ENCODE data around the gene MAML3.

The MAML3 gene

DNA sequence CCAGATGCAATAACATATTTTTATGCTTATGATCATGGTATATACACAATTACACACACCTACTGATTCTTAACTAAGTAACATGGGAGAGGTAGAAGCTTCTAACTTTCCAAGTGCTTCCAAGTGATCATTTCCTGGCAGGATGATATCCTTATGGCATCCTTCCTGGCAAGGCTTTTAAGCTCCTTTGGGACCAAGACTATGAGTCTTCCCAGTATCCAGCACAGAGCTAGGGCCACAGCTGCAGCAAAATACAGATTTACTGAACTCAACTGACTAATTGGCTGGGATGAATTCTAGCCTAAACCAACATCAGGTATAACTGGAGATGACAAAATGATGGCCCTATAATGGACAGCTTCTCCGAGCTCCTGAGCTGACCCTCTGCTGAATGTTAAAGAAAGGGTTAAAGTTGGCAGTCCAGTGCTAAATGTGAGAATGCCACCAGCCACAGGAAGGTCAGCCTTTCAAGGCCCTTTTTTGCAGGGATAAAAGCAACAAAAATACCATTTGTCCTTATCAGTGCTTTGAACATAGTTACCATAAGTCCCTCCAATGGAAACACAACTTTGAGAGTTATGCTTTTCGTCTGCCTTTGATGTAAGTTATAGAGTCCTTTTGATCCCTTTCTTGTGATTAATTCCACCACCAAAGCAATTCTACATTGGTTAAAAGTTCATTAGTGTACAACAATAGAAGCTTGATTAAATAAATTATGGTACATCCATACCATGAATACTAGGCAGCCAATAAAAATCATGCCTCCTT lies 415.0 kb downstream of the MAML3 start:
- no peak for DNase-seq

DNA sequence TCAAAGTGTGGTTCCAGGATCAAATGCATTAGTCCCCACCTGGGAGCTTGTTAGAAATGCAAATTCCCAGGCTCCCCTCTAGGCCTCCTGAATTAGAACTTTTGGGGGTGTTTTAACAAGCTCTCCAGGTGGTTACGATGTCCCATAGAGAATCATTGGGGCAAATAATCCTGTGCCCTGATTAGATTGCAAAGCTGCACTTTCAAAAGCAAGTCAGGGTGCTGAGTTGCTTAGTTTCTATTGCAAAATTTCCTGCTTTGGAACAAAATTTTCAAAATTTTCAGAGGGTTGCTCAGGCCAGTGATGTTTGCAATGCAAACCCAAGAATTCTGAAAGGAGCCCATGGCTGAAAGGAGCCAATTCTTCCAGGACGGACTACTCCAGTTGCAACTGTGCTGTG lies 417.3 kb downstream of the MAML3 start:
- DNase-seq = no peak

DNA sequence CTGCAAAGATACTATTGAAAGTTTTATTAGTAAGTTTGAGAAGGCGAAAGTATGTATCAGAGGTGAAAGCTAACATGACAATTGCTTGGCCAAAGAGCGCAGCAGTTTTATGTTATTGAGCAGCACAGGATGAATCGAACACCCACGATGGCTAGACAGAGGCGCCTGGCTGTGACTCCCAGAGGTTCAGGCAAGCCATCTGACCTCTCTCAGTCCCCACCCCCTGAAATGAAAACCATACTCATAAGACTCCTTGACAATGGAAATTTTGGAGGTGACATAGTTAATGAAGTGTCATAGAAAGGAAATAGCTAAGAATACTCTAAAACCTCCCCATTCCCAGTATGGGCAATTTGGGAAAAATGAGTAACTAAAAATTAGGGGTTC lies 417.7 kb downstream of the MAML3 start:
- no peak for DNase-seq

DNA sequence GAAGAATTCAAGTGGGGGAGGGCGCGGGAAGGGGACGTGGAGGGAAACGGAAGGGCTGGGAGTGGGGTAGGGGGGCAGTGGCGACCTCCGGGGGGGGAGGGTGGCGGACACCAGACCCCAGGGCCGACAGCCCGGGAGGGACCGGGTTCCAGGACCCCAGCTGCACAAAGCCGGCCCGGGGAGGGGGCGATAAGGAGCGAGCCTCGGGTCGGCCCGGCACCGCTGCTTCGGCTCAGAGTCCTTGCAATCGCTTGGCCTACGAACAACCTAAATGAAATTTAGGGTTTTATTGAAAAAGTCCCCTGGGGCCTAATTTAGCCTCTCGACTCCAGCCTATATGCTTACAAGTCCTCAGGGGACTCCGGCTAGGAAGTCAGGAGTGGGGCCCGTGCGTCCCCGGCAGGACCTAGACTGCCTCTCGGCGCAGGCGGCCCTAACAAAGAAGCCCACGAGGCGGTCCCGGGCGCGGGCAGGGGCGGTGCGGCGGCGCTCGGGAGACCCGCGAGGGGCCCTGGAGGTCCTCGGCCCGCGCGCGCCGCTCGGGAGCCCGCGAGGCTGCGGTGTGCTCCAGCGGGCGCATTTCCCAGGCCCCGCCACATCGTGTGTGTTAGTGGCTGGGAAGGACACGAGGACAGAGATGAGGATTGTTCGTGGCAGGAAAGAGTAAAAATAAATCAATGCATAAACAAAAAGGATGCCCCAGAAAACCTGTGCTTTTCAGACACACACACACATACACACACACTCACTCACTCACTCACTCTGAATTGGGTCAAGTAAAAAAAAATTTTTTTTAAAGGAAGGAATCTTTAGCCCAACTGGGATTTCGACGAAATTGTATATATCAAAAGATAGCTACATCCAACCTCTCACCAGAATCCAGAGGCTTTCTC lies 418.4 kb downstream of the MAML3 start:
- DNase-seq = peak; percentile 92

DNA sequence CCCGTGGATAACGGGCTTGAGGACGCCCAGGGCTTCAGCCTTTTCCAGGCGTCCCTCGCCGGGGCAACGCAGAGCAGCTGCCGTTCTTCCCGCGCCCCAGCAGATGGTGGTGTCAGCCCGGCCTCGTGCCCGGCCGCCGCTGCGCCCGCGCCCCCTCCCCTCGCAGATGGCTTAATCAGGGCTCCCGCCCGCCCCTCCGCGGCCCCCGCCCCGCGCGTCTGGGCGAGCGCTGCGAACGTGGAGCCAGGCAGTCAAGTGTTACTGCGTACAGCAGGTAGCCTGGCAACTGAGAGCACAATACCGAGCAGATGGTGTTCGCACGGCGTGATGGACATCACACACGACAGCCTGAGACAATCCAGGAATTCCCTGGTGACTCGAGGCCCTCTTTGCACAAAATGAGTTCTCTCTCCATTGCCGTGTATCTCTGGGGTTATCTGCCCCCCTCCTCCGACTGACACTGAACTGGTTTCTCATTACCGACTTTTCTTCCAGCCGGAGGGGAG lies 419.1 kb downstream of the MAML3 start:
- peak; percentile 99 for DNase-seq

DNA sequence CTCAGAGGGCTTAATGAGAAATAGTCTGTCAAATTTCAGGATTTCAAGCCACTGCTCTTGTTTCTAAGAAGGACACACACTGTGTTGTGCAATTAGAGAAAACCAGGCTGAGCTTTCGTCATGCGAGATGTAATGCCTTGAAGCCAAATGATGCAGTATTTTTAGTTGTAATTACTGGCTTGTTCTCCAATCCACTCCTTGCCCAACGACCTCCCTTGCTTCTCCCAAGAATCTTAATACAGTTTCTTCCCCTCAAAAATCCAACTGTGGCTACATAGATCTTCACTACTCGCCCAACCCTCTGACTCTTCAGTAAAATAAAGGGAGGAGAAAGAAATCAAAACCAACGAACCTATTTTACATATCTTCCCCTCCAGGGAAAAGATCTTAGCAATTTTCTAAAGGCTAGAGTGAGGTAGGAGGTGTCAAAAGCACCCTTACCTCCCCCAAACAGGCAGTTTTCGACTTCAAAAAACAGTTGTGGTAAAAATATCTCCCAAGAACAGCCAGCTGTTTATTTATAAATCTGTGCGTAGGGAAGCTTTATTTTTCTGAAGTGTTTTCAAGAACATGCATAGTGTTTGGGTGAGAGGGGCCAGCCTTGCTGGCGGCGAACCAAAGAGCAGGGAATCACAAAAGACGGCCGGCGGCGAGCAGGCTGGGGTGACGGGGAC lies 419.6 kb downstream of the MAML3 start:
- peak; percentile 77 for DNase-seq

DNA sequence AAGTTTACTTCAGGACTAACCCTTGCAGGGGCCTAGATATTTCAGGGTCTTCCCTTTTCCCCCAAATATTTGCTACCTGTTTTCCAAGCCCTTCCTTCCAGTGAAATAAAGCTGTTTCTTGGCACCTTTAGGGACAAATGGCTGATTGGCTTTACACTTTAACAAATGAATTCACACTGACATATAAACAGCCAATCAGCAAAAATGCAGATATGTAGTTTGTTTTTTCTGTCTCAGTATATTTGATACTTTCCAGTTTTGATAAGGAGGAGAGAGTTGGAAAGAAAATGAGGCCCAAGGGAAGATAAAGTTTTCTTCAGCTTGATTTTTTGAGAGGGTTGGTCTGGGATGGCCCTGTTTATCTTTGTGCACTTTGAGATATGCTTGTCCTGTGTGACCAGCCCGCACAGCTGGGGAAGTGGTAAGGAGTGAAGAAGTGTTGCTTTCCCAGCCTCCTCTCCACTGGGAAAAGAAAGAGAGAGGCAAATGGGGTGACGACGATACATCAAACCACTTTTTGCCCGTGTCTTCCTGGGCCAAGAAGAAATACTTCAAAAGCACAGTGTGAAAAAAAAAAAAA lies 420.9 kb downstream of the MAML3 start:
- no peak for DNase-seq

DNA sequence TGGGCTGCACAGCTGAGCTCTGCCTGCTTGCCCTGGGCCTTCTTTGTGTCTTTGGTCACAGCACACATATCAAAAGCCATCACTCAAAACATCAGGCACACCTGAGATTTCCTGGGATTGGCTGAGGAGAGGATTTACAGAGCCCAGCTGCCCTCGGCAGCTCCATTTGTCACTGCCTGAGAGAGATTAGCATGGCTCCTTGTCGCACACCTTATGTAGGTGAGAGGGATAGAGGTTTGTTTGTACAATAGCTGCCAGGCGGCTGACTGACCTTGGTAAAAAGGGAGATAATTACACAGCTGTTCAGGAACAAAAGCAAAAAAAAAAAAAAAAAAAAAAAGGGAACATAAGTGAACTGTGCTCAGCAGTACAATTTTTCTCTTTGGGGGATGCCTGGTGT lies 425.1 kb downstream of the MAML3 start:
- no peak for DNase-seq

DNA sequence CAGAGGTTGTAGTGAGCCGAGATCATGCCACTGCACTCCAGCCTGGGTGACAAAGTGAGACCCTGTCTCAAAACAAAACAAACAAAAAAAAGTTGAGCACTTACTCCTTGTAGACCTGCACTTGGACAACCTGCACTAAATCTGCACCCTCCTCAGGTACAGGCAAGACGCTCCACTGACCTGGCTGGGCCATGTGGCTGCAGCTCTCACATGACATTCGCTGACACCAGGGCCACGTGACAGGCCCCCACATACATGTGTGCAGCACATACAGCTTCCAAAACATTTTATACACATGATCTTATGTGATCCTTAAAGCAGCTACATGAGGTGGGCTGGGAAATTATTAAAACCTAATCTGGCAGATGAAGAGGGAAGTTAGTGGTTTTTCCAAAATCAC lies 425.8 kb downstream of the MAML3 start:
- no peak for DNase-seq

DNA sequence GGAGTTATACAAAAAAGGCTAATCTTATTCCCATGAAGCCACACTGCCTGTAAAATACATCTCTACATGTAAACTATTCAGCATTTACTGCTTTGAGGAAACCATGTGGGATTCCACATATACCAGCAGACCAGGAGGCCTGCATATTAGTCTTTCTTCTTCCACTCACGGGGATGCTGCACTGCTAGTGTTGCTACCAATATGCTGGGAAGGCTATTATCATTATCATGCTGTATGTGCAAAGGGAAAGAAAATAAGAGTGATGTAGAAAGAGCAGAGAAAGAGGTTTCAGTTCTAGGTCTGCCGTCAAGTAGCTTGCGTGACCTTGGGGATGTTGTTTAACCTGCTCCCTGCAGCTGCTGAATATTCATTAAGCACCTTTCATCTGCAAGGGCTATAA lies 427.4 kb downstream of the MAML3 start:
- no peak for DNase-seq

DNA sequence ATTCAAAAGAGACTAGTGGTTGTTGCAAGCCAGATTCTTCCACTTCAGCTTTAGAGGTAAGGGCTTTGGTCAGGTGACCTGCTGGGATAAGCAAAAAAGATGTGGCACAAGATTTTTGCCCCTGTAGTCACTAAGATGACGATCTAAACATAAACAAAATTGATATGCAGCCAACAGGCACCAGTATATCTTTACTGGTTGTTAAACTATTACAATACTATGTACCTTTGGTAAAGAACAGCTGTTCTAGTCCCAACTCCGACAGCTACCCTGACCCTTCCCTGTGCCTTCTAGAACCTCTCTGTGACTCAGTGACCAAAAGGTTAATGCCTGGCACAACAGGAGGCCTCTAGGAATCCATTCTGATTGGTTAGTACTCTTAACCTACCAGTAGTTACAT lies 428.7 kb downstream of the MAML3 start:
- DNase-seq = no peak

DNA sequence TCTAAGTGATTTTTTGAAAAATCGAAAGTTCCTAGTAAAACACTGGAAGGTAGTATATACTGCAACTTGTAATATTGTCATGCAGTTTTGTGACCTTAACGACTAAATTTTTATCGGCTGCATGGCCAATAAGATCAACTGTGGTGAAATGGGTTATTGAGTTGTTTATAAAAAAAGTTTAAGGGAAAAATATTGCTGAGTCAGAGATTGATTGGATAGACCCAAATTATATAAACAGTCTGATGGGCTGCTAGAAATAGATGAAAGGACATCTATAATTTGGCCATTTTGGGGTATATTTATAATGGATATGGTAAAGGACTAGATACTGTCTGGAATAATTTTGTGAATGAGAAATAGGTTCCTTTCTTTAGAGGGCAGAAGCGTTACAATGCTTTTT lies 432.2 kb downstream of the MAML3 start:
- no peak for DNase-seq

DNA sequence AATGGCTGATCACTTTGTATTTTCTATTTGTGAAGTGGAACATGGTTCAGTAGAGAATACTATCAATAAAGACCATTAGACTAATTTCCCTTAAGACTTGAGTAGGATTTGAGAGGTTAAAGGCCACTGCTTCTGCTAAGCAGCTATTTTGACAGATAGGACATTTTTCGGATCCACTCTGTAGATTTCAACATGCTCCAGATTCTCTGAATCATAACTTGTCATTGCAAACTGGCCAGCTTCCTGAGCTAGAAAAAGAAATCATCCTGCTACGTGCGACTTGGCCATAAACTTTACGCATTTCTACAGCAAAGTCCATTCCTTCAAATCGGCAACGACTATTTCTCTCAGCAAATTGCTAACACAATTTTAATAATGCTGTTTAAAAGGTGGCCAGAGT lies 433.2 kb downstream of the MAML3 start:
- no peak for DNase-seq

DNA sequence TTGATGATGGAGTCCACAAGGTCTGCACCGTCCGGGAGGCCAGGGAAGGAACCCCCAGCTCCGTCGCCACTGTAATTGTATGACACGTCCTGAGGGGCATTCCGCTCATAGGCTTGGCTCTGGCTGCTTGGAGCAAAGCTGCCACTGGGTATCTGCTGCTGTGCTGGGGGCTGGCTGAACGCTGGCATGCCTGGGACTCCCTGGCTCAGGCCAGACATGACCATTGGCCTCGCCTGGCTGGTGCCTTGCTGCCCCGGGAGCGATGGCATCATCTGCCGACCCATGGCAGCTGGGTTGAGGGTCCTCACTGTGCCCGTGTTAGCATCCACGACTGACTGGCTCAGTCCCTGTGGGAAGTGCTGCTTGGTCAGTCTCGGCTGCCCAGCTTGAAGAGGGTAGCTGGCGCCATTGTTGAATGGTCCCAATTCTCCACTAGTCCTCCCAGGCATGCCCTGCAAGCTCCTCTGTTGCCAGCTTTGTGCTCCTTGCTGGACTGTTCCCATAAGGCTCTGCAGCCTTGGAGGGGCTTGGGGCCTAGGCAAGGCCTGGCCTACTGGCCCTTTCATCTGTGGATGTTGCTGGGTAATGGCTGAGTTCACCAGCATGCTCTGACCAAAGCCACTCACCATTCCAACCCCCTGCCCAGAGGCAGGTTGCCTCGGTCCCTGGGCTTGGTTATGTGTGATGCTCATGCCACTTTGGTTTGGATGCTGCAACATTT lies 434.4 kb downstream of the MAML3 start:
- DNase-seq = no peak

DNA sequence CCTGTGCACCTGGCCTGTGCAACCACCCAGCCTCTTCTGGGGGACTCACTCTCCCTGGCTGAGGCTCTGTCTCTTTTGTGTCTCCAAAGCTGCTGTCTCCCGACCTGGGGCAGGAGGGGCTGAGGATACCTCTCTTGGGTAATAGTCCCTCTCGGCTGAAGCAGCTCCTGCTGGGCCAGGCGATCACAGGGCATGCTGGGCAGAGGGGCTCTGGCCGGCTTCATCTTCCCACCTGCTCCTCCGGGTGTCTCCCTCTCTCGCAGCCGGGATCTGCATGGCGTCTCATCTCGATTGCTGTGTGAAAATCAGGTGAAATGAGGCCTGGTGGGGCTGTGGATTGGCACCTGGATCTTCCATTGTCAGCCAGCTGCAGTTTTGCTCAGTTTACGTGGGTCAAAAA lies 435.2 kb downstream of the MAML3 start:
- no peak for DNase-seq

DNA sequence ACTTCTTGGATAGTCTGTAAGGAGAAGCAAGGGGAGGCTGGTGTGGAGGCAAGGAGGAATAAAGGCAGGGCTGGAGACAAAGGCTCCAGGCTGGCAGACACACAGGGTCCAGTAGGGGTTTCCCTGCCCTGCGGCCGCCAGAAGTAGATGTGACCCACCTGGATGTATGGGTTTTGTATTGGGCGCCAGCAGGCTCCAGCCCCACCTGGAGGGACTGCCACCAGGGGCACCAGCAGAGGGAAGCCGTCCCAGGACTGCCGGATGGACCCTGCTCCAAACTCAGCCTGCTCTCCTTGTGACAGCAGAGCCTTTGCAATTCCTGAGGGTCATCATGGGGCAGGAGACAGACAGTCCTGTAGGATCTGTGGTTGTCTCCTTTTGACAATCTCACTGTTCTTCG lies 435.6 kb downstream of the MAML3 start:
- no peak for DNase-seq

DNA sequence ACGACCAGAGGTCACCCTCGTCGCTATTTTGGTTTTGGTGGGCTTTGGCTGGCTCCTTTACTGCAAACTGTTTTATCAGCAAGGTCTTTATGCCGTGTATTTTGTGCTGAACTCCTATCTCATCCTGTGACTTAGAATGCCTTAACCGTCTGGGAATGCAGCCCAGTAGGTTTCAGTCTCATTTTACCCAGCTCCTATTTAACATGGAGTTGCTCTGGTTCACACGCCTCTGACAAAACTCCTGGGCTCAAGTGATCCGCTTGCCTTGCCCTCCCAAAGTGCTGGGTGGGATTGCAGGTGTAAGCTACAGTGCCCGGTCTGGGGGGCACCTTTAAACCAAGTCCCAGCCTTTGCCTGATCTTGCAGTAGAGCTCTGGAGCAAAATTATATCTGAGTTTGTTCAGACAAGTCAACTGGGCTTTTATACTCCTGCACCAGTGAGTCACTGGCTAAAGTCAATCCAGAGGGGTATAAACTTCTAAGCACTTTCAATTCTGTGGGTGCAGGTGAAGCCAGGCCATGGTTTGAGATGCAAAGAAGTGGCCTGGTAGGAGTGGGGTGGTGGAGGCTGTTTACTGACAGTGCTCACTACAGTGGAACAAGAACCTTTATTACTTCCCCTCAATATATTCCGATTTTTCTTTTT lies 438.1 kb downstream of the MAML3 start:
- DNase-seq = no peak

DNA sequence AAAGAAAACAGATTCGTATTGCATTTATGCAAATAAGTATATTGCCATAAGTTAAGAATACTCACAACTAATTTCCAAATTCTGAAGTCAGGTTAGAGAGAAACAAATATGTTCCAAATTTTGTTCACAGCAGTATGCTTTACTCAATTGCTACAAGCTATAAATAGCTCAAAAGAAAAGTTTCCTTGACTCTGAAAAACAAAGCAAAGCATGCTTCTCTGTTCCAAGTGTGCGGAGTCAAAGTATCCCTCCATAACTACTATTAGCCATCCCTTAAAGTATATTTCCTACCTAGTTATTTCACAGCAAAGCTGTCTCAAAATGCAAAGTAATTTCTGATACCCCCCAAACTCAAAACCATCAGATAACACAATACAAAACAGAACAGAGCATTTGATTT lies 441.1 kb downstream of the MAML3 start:
- DNase-seq = no peak

DNA sequence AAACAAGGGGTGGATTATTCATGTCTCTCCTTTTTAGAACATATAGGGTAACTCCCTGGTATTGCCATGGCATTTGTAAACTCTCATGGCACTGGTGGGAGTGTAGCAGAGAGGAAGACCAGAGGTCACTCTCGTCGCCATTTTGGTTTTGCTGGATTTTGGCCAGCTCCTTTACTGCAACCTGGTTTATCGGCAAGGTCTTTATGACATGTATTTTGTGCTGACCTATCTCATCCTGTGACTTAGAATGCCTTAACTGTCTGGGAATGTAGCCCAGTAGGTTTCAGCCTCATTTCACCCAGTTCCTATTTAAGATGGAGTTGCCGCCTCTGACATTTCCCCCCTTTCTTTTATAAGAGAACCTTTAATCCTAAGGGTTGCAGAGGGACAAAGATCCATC lies 442.5 kb downstream of the MAML3 start:
- no peak for DNase-seq

DNA sequence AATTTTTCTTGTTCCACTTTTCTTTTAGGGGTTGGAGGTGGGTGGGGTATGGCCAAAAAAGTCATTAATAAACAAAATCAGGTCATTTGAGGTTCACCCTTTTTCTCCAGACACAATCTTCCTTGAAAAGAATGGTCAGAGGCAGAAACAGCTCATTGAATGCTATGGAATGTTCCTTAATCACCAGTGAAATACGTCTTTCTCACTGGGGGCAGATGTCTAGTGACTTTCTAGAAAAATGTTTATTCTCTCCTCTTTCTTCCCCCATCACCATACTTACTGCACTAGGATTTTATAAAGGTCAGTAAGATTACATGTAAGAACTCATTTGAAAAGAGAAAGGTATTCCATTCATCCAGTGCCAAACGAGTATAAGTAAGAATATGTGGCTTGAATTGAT lies 443.9 kb downstream of the MAML3 start:
- DNase-seq = no peak

DNA sequence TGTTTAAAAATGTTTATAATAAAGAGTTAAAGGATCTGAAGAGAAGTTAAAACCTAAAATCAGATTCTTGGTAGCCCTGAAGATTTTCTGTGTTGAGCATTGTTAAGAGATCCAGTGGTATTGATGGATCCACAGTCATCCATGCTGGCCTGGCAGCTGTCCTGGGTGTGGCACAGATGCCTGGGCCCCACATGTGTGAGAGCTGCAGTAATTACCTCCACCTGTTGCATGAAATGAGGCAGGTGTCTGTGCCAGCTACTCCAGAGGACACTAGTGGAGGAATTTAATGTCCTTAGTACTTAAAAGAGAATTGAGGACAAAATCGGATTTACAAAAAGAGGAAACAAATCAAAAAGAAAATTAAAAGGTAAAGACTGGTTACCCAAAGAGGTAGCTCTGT lies 444.3 kb downstream of the MAML3 start:
- DNase-seq = no peak

DNA sequence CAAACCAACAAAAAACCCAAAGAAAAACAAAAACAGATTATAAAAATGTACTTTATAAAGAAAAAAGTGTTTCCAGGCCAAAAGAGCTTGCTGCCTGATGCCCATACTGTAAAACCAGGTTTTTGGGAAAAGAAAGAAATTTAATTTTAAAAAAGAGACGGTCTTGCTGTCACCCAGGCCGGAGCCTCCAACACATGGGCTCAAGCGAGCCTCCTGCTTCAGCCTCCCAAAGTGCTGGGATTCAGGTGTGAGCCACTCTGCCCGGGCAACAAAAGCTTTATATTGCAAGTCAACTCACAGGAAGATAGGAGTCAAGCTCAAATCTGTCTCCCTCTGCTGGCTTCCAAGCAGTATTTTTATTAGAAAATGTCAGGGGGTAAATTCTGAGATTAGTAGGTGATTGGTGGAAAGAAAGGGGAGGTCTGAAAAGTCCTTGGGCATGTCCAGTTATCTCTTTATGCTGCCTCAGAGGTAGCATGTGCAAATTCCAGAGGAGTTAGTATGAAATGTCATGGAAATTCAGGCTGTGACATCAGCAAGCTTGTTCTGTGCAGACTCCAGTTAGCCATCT lies 449.0 kb downstream of the MAML3 start:
- DNase-seq = no peak
